GM18870 (cell line): ENCODE data around the gene FHAD1.
"Not testable (repeated sequence)": the region's sequence is repeated elsewhere in the genome, so short reads cannot be mapped to it uniquely, and the experiment has no call there.

Source experiments
- ATAC-seq: cut with Tn5 transposase; IDR thresholded peaks from one replicate; pipeline ENCODE4 v1.9.1; 2021; ENCODE audit warnings: moderate library complexity; ENCODE audit not compliant: unreplicated experiment

FHAD1 gene

GRCh38 chr1:15412175-15412800 lies 165.3 kb downstream of the FHAD1 start:
- no peak for ATAC-seq

GRCh38 chr1:15412843-15413242 lies 165.8 kb downstream of the FHAD1 start:
- ATAC-seq = no peak

DNA sequence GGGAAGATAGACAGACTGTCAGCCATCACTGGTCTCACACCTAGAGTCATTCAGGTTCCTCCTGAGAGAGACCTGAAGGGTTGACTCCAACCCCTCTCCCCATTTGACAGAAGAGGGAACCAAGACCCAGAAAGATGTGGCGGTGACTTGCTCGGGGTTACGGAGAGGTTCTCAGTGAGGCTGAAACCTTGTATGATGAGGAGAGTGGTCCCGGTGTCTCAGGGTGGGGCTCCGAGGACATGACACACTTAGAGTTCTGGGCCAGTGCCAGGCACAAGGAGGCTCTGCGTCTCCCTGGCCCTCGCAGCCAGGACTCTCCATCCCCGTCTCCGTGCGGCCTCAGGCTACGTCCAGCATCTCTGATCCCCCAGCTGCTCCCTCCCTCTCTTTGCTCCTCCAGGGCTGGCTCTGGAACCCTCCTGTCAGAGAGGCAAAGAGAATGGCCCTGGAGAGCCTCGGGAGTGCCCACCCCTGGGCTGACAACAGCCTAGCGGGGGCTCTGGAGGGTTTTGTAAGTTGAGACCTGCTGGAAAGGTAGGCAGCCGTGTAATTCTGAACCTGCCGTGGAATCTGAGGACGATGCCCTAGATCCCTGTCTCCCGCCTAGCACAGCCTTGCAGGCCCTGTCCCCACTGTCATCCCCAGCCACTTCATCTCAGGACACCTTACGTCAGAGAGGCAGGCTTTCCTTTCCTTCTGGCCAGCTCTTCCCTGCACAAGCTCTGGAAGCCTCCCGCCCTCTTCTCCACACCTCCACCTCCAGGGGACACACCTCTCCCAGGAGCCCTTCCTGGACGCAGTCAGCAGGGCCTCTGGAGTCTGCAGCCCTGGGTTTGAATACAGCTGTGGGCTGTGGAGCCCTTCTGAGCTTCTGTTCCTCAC lies 166.8 kb downstream of the FHAD1 start:
- no peak for ATAC-seq

DNA sequence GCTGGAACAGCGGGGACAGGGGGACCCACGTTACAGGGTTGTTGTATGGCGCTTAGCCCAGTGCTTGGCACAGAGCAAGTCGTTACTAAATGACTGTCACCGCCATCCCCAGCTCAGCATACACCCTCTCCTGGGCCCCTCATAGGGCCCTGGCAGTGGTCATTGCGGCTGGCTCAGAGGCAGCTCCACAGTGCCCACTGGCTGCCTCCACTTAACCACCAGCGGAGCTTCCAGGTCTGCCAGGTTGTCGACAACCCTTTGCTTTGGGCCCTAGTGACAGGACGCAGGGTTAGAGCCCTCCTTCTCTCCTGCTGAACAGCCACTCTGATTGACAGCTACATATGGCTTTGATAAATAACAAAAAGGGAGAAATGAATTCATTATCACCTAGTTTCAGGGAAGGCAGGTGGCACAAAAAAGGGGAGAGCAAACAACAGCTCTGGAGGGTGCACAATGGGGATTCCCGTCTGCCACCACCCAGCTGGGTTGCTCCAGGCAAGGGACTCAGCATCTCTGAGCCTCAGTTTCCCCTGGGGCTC lies 167.5 kb downstream of the FHAD1 start:
- no peak for ATAC-seq

GRCh38 chr1:15417059-15417934 lies 170.3 kb downstream of the FHAD1 start:
- ATAC-seq = no peak

- no peak for ATAC-seq
These were observed 171.9 kb downstream of the FHAD1 start for GRCh38 chr1:15418806-15419515.

GRCh38 chr1:15420853-15421465 lies 173.9 kb downstream of the FHAD1 start:
- no peak for ATAC-seq

DNA sequence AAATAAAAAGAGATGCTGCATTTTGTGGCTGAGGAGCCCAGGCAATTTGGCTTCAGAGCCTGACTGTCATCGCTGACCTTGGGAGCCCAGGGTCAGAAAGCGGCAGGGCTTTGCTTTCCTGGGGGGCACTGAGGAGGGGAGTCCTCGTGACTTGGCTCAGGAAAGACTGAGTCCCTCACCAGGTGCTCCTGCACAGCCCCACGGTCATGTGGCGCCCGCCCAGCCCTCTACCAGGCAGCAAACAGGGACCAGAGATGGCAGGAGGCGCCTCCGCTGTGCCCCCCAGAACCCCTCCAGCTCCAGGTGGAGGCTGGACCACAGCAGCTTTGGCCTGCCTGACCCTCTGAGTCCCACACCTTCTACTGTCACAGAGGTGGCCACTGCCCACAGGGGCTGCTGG lies 175.8 kb downstream of the FHAD1 start:
- ATAC-seq = no peak

- no peak for ATAC-seq
These were observed 176.5 kb downstream of the FHAD1 start for GRCh38 chr1:15423355-15424077.

GRCh38 chr1:15424146-15424667 lies 177.2 kb downstream of the FHAD1 start:
- ATAC-seq = no peak

DNA sequence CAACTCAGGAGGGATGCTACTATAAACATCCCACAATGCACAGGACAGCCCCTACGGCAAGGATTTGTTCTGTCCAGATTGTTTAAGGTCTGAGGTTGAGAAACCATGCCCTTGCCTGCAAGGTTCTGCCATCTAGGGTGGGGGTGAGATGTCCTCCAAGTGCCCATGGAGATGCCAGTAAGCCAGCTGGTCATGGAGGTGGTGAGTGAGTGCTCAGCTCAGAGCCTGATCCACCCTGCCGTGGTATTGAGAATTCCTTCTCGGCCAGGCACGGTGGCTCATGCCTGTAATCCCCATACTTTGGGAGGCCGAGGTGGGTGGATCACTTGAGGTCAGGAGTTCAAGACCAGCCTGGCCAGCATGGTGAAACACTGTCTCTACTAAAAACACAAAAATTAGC lies 178.0 kb downstream of the FHAD1 start:
- ATAC-seq = no peak

DNA sequence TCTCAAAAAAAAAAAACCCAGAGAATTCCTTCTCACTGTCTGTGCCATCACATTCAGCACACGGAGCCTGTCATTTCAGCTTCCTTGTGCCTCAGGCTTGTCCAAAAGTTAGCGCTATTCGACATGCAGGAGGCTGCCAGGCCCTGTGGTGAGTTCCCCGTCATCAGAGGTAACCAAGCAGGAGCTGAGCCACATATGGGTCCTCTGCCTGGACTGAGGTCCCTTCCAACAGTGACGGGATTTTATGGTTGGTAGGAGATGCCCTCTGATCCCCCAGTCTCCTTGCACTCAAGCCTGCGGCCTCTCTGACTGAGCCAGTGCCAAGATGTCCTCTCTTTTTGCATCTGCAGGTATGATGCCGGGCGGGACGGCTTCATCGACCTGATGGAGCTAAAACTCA lies 178.5 kb downstream of the FHAD1 start:
- no peak for ATAC-seq

GRCh38 chr1:15425958-15426357 lies 178.9 kb downstream of the FHAD1 start:
- ATAC-seq = no peak

DNA sequence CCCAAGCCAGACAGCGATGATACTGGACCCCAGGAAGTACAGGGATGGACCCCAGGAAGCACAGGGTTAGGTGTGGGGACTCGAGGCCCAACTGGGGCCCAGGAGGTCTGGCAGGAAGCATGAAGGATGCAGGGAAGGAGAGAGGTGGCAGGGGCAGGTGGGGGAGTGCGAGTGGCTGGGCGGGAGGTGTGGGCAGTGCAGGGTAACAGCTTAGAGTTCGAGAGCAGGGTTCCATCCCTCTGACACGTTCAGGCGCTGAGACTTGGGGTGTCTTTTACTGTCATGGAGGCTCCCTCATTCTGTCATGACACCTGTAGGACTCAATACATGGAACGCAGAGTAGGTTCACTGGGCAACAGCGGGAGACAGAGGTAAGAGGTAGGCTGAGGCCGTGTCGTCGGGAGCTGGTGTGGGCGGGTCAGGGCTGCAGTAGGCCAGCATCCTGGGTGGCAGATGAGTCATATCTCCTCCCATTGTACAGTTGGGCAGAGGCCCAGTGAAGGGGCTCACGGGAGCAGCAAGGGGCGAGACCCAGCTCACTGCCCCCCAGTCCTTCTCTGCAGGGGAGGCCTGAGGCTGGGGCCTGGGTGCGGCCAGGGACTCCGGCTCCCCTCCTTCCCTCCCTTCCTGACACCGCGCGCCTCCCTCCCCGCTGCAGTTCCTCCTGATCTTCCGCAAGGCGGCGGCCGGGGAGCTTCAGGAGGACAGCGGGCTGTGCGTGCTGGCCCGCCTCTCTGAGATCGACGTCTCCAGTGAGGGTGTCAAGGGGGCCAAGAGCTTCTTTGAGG lies 179.7 kb downstream of the FHAD1 start:
- ATAC-seq = no peak

DNA sequence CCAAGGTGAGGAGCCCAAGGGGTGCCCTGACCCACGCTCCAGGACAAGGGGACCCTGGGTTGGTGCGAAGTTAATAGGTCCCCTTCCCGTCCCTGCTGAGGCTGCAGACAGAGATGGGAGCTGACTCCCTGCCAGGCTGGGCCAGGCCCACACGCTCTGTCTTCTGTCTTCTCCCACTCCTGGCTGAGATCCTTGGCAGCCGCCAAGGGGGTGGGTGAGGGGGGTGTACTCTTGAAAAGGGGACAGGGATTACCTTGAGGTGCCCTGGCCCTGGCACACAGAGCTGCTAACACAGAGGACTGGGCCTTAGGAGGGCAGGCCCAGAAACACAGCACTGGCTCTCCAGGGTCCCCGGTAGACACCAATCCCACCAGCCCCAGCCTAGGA lies 180.2 kb downstream of the FHAD1 start:
- no peak for ATAC-seq

GRCh38 chr1:15428252-15428651 lies 181.2 kb downstream of the FHAD1 start:
- ATAC-seq = not testable (repeated sequence)

DNA sequence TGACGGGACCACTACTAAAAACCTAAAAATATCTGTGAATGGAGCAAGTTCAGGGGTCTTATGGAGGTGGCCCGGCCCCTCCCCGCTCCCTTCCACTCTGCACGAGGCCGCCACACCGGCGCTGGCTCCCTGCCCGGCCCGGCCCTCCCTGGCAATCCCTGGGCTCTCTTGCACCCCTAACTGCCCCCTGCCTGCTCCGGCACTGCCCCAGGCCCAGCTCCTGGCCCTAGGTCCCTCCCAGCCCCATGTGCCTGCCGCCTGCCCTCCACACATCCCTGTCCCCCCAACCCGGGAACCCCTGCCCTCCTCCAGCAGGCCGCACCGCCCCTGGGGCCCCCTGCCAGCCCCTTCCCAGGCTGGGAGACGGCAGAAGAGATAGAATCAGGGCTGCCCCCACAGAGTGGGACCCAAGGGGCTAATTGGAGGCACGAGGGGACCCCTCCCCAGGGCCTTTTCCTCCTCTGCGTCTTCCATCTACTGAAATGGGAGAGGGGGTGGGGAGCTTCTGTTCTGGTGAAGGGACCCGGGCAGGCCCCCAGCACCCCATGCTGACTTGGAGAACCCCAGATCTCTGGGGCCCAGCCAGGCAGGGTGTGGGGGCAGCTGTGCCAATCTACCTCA lies 181.9 kb downstream of the FHAD1 start:
- ATAC-seq = no peak

DNA sequence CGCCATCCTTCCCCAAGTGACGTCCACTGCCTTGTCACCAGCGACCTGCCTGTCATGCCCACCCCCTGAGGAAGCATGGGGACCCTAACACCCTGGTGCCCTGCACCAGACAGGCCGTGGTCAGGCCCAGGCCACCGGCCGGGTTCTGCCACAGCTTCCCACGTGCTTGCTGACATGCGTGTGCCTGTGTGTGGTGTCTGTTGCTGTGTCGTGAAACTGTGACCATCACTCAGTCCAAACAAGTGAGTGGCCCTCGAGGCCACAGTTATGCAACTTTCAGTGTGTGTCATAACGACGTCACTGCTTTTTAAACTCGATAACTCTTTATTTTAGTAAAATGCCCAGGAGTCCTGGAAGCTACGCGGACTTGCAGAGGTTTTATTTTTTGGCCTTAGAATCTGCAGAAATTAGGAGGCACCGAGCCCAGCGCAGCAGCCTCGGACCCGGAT lies 182.7 kb downstream of the FHAD1 start:
- ATAC-seq = no peak
